Colonic mucosa (tissue), 4 donors: ENCODE measurements around the gene RFX2. TPM values are rescaled to one million over a fixed set of nuclear protein-coding genes. Genes with fewer than 3 reads are reported as not detected.

ENCODE experiments used
- DNase-seq: peaks from one replicate; pipeline ENCODE4 v3.0.0-alpha.2; 2020
- H3K27ac ChIP-seq: fragments of 200-600 bp; one replicate; pipeline ENCODE4 v1.8.0; 2021
- H3K27me3 ChIP-seq: fragments of 200-600 bp; one replicate; pipeline ENCODE4 v1.8.0; 2021
- H3K36me3 ChIP-seq: fragments of 200-600 bp; one replicate; pipeline ENCODE4 v1.8.0; 2021
- H3K4me1 ChIP-seq: fragments of 200-600 bp; one replicate; pipeline ENCODE4 v1.8.0; 2021; ENCODE audit warnings: mild to moderate bottlenecking
- H3K4me3 ChIP-seq: fragments of 200-600 bp; one replicate; pipeline ENCODE4 v1.8.0; 2021
- H3K9ac ChIP-seq, 2 donors: one replicate each; pipeline ENCODE4 v1.7.0; 2013; ENCODE audit warnings: control low read depth in 2 of 2, low read depth in 2 of 2, low read length in 2 of 2
- H3K9me3 ChIP-seq: fragments of 200-600 bp; one replicate; pipeline ENCODE4 v1.8.0; 2021
- CTCF ChIP-seq: fragments of 200-600 bp; IDR thresholded peaks from one replicate; pipeline ENCODE4 v1.8.0; 2022; ENCODE audit warnings: antibody characterized with exemption, mild to moderate bottlenecking
- intact Hi-C: fragments of 100-400 bp; cut with DNase I; formaldehyde crosslinking; loops from one replicate; pipeline ENCODE4 v1.14.1; 2022
- total RNA-seq, 2 donors: library from RNA; stranded (reverse); fragmentation: NEBNext Ultra II Directional in 1 of 2; extraction: Animal tissue kit (Norgen Biotek cat#: 25700) in 1 of 2; gene quantifications; one replicate each; pipeline ENCODE4 v1.2.1, GENCODE V29; 2021
- donor health status: healthy.
- donor health status: DM: no; HTN: no; CAD: no.
- donor health status: DM: no; HTN: no; CAD: no.

Gene RFX2
- total RNA-seq, 2 donors from 2014 or later: 6.2 to 7.3 TPM

DNA sequence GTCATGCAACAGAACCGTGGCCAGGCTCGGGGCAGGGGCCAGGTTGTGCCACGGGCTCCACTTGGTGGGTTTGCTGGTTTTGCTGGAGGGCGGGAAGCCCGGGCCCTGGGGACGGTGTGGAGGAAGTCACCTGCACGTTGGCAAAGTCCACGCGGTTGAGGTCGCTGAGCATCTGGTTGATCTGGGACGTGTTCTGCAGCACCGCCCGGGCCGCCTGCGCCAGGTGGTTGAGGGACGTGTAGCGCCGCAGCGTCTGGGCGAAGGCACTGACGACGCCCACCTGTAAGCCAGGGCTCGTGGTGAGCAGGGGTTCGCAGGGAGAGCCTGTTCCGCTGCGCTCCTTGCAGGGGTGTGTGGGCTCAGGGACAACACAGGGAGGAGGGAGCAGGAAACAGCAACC is 107.7 kb downstream of the RFX2 start:
- intact Hi-C loops: no loop called here
- H3K27me3 ChIP-seq: no peaks in the 10 kb centered on the region
- H3K9me3 ChIP-seq: no peaks in the 10 kb centered on the region
- DNase-seq: no peak
- no peak overlapping the region for H3K4me3 ChIP-seq
- TF ChIP-seq CTCF: no peak
- H3K27ac ChIP-seq: no peak overlapping the region
- H3K4me1 ChIP-seq: no peaks in the 10 kb centered on the region
- no peak overlapping the region for H3K9ac ChIP-seq
- H3K36me3 ChIP-seq: no peaks in the 10 kb centered on the region

DNA sequence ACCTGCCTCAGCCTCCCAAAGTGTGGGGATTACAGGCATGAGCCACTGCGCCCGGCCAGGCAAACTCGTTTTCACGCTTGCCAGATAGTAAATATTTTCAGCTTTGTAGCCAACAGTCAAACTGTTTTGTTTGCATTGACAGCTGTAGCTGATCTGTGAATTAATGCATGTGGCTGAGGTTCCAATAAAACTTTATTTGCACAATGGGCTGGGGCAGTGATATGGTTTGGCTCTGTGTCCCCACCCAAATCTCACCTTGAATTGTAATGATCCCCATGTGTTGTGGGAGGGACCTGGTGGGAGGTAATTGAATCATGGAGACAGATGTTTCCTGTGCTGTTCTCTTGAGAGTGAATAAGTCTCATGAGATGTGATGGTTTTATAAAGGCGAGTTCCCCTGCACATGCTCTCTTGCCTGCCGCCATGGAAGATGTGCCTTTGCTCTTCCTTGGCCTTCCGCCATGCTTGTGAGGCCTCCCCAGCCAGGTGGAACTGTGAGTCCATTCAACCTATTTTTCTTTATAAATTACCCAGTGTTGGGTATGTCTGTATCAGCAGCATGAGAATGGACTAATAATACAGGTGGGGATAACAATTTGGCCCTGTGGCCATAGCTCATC is 110.0 kb downstream of the RFX2 start:
- no peak for TF ChIP-seq CTCF
- Histone ChIP-seq H3K9me3 (no peaks in the 10 kb centered on the region), H3K9ac (no peak overlapping the region), H3K4me1 (no peaks in the 10 kb centered on the region), H3K4me3 (no peak overlapping the region), H3K27ac (no peak overlapping the region), H3K36me3 (no peaks in the 10 kb centered on the region), H3K27me3 (no peaks in the 10 kb centered on the region)
- intact Hi-C loops: no loop called here
- no peak for DNase-seq

DNA sequence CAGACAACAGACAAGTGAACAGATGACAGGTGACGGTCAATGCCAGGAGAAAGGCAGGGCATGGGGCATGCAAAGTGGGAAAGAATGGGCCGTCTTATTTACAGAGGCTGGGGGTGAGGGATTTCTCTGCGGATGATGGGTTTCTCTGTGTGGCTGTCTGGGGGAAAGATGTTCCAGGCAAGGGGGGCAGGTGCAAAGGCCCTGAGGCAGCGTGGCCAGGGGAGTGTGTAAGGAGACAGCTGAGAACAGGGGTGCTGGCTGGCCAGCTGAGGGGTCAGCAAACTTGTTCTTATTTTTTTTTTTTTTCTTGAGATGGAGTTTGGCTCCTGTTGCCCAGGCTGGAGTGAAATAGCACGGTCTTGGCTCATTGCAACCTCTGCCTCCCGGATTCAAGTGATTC is 110.6 kb downstream of the RFX2 start:
- TF ChIP-seq CTCF: no peak
- DNase-seq: no peak
- no peaks in the 10 kb centered on the region for H3K4me1 ChIP-seq
- H3K27ac ChIP-seq: no peak overlapping the region
- no peak overlapping the region for H3K4me3 ChIP-seq
- no peaks in the 10 kb centered on the region for H3K27me3 ChIP-seq
- H3K9me3 ChIP-seq: no peaks in the 10 kb centered on the region
- intact Hi-C loops: no loop called here
- H3K36me3 ChIP-seq: no peaks in the 10 kb centered on the region
- no peak overlapping the region for H3K9ac ChIP-seq

- Histone ChIP-seq H3K27ac (no peak overlapping the region), H3K36me3 (no peaks in the 10 kb centered on the region), H3K27me3 (no peaks in the 10 kb centered on the region), H3K9me3 (no peaks in the 10 kb centered on the region), H3K4me1 (no peaks in the 10 kb centered on the region), H3K4me3 (no peak overlapping the region), H3K9ac (no peak overlapping the region)
- no peak for DNase-seq
- no peak for TF ChIP-seq CTCF
- intact Hi-C loops: no loop called here
These were observed 112.9 kb downstream of the RFX2 start for GRCh38 chr19:5997371-5997770.

- no peak for DNase-seq
- Histone ChIP-seq H3K9me3 (no peaks in the 10 kb centered on the region), H3K4me3 (no peak overlapping the region), H3K9ac (no peak overlapping the region), H3K36me3 (no peaks in the 10 kb centered on the region), H3K27me3 (no peaks in the 10 kb centered on the region), H3K27ac (no peak overlapping the region), H3K4me1 (no peaks in the 10 kb centered on the region)
- intact Hi-C loops: no loop called here
- no peak for TF ChIP-seq CTCF
These were observed 113.5 kb downstream of the RFX2 start for GRCh38 chr19:5996623-5997320.
